Measurements from ENCODE around the gene HMCN2.

HMCN2 gene

GRCh38 chr9:130348881-130349280 is 83.3 kb downstream of the HMCN2 start:
- DNase-seq: no peak

GRCh38 chr9:130349398-130349797 is 83.8 kb downstream of the HMCN2 start:
- no peak for DNase-seq

GRCh38 chr9:130351343-130351742 is 85.8 kb downstream of the HMCN2 start:
- no peak for DNase-seq

- no peak for DNase-seq
Measured at GRCh38 chr9:130352081-130352480, 86.5 kb downstream of the HMCN2 start.

GRCh38 chr9:130352586-130353285 is 87.2 kb downstream of the HMCN2 start:
- DNase-seq: no peak

GRCh38 chr9:130354378-130354777 is 88.8 kb downstream of the HMCN2 start:
- no peak for DNase-seq

GRCh38 chr9:130354806-130355205 is 89.2 kb downstream of the HMCN2 start:
- no peak for DNase-seq

- DNase-seq: no peak
Measured at GRCh38 chr9:130356033-130356432, 90.5 kb downstream of the HMCN2 start.

GRCh38 chr9:130356877-130357584 is 91.5 kb downstream of the HMCN2 start:
- no peak for DNase-seq

GRCh38 chr9:130358928-130359327 is 93.4 kb downstream of the HMCN2 start:
- no peak for DNase-seq

GRCh38 chr9:130359819-130360218 is 94.3 kb downstream of the HMCN2 start:
- no peak for DNase-seq

- DNase-seq: no peak
Measured at GRCh38 chr9:130360672-130361071, 95.1 kb downstream of the HMCN2 start.

GRCh38 chr9:130361873-130362362 is 96.4 kb downstream of the HMCN2 start:
- no peak for DNase-seq

GRCh38 chr9:130362691-130363090 is 97.1 kb downstream of the HMCN2 start:
- no peak for DNase-seq

- no peak for DNase-seq
Measured at GRCh38 chr9:130363755-130364404, 98.3 kb downstream of the HMCN2 start.

- no peak for DNase-seq
Measured at GRCh38 chr9:130364619-130365322, 99.2 kb downstream of the HMCN2 start.

GRCh38 chr9:130365323-130365721 is 99.8 kb downstream of the HMCN2 start:
- no peak for DNase-seq

GRCh38 chr9:130366072-130366471 is 100.5 kb downstream of the HMCN2 start:
- no peak for DNase-seq

- DNase-seq: no peak
Measured at GRCh38 chr9:130366888-130367550, 101.5 kb downstream of the HMCN2 start.

GRCh38 chr9:130368631-130369103 is 103.1 kb downstream of the HMCN2 start:
- DNase-seq: no peak

- no peak for DNase-seq
Measured at GRCh38 chr9:130370226-130370625, 104.7 kb downstream of the HMCN2 start.

GRCh38 chr9:130371196-130371966 is 105.8 kb downstream of the HMCN2 start:
- DNase-seq: no peak
